Skin of body (tissue), 2 donors: ENCODE results near the gene SCGB3A2. TPM values are rescaled to one million over a fixed set of nuclear protein-coding genes. Genes with fewer than 3 reads are reported as not detected.

Experiments
- DNase-seq: peaks from one replicate; lab custom pipeline; 2025; lab: John Stamatoyannopoulos, UW
- total RNA-seq: library from RNA; depleted of rRNA; stranded (reverse); fragments of >200 nt; gene quantifications from one replicate; pipeline ENCODE4 v1.2.3, GENCODE V29; 2014

The SCGB3A2 gene
- total RNA-seq, 1 donor from 2014 or later = not detected

- no peak for DNase-seq
Measured at GRCh38 chr5:147904110-147904509, 25.6 kb downstream of the SCGB3A2 start.

GRCh38 chr5:147906326-147907095, 28.0 kb downstream of the SCGB3A2 start, which contains the start of gene C5orf46:
TSS of gene C5orf46 (minus strand) at chr5:147906538. CDS start at chr5:147906501, 37 bp downstream.
- DNase-seq = no peak

DNA sequence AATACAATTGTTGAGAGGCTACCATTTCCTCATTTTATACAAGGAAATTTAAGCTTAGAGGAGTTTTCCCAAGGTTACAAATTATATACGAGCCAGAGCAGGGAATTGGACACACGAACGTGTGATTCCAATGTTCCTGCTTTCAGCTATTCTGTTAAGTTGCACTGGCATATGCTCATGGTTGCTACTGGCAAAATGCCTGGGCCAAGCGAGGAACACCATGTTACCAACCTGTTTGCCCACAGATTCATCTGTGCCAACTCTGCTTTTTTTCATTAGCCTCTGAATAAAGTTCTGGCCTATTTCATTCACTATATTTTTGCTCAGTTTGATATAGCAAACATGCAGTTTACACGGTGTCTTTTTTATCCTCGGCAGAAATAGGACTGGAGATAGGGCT, 32.9 kb downstream of the SCGB3A2 start:
- DNase-seq = no peak

- DNase-seq = no peak
Measured at GRCh38 chr5:147912011-147912410, 33.5 kb downstream of the SCGB3A2 start.

DNA sequence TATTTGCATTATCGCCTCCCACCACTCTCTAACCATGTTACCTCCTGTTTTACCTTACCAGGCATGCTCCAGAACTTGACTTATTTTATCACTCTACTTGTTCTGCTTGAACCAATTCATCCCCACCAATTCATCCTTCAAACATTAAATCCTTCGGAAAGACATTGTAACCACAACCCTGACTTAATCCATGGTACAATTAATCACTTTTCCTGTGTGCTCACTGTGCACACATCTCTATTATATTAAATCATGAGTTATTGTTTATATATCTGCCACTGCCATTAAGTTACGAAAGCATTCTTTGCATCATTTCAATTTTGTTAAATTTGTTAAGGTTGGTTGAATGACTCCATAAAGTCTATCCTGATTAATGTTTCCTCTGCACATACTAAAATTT, 35.3 kb downstream of the SCGB3A2 start:
- no peak for DNase-seq

DNA sequence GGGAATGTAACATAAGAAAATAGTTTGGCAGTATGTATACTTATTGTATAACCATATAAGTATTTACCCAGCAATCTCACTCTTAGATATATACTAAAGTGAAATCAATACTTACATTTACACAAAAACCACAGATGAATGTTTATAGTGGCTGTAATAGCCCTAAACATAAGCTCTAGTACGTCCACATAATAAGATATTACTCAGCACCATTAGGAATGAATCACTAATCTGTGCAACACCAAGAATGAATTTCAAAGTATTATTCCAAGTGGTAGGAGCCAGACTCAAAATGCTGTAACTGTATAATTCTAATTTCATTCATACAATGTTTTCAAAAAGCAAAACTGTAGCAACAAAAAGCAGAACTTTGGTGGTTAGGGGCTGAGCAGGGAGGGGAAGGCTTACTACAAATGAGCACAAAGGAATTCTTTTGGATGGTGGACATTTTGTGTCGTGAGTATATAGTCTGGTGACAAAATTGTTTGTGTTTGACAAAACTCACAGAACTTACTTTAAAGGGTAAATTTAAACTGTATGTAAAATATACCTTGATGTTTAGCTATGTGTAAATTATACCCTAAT, 39.7 kb downstream of the SCGB3A2 start:
- no peak for DNase-seq

DNA sequence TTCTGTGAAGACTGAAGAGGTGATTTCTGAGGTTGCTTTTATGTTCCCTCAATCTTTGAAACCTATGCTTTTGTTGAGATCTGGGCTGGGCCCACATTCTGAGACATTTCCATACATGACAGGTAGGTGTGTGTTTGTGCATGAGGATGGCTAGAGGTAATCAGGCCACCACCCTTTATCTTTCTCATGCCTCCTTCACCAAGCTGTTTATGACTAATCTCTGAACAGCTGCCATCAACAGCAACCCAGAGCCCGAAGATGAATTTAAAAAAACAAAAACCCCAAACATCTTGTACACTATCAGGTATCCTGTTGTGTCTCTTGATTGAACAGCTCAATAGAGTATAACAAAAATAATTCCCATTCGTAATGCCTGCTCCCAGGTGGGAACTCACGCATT, 40.4 kb downstream of the SCGB3A2 start:
- no peak for DNase-seq

DNA sequence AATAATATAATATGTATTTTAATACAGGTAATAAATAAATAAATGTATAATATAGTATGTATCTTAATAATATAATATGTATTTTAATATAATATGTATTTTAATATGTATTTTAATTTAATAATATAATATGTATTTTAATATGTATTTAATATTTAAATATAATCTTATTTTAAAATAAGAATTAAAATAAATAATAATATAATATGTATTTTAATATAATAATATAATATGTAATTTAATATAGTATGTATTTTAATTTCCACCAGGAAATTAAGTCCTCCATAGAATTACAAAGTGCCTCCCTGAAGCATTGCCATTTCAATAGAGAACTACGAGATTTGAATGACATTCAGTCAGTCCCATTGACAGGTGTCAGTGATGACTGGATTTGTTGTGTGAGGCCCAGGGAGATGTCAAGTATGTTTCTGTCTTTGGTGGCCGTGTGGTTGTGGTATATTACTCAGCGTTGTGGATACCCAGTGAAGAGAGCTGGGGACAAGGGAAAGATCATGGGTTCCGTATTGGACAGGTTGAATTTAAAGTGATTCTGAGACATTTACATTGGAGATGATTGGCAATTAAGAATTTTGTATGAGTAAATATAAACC, 42.0 kb downstream of the SCGB3A2 start:
- no peak for DNase-seq

DNA sequence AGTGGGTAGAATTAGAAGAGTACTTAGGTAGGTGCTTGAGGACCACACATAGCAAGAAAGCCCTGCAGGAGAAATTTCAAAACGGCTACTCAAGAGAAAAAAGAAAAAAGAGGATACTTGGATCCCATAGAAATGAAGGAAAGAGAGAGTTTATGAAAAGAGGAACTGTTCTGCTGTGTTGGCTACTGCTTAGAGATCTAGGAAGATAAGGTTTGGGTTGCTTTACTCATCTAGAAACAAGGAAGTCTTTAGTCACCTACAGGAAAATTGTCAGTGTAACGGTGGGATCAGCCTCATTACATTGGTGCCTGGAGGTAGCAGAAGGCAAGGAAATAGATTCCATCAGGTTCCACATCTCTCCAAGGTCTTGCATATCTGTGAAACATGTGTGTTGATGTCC, 42.6 kb downstream of the SCGB3A2 start:
- DNase-seq = no peak

DNA sequence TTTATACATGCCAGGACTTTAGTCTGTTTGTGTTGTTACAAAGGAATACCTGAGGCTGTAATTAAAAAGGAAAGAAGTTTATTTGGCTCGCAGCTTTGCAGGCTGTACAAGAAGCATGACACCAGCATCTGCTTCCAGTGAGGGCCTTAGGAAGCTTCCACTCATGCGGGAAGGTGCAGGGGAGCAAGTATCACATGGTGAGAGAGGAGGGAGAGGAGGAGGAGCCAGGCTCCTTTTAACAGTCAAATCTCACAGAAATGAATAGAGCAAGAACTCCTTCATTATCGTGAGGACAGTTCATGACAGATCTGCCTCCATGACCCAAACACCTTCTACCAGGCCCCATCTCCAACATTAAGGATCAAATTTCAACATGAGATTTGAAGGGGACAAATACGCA, 46.5 kb downstream of the SCGB3A2 start:
- DNase-seq = no peak

DNA sequence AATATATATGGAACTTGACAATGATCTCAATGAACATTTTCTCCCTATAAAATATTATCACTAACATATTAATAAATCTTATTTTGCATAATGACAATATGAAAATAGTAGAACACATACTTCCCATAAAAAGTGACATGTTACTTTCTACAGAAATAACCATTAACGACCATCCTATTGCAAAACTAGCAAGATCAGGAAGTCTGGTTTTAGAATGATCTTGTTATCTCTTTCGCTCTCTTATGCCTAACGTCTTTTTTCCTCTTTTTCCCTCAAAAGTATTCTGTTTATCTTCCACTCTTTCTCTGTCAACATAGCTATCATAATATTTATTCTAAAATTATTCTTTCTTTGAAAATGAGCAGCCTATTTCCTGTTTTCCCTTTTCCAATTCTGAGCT, 49.4 kb downstream of the SCGB3A2 start:
- DNase-seq = no peak

GRCh38 chr5:147930769-147931168, 52.3 kb downstream of the SCGB3A2 start:
- no peak for DNase-seq

Other genes with a start within 250 kb of the SCGB3A2 start
- 0.49 TPM for gene JAKMIP2, start 96.0 kb upstream of the SCGB3A2 start, total RNA-seq
- not detected for gene SPINK1, start 47.0 kb upstream of the SCGB3A2 start, total RNA-seq
- 5.0 TPM for gene C5orf46, start 27.8 kb downstream of the SCGB3A2 start, total RNA-seq
- gene SPINK5, start 185.3 kb downstream of the SCGB3A2 start, total RNA-seq = 122 TPM